NK-92 treated with Interleukin-12 subunit alpha and Interleukin-12 subunit beta, amount 100 ng/mL, for 24 hours (cell line): ENCODE data around the gene PFN2.
"Not testable (repeated sequence)": the region's sequence is repeated elsewhere in the genome, so short reads cannot be mapped to it uniquely, and the experiment has no call there.

Experiments used
- DNase-seq: peaks from one replicate; lab custom pipeline; 2025; lab: John Stamatoyannopoulos, UW

PFN2 gene

GRCh38 chr3:149970716-149971402 lies at the start of gene PFN2:
Gene PFN2 (minus strand): TSS chr3:149970895. CDS start chr3:149970856, 39 bp downstream.
- no peak for DNase-seq

GRCh38 chr3:150015901-150016300 lies 45.2 kb upstream of the PFN2 start:
- DNase-seq, result no peak

- no peak for DNase-seq
Observed at GRCh38 chr3:150014782-150015181, 44.1 kb upstream of the PFN2 start.

GRCh38 chr3:150013801-150014200 lies 43.1 kb upstream of the PFN2 start:
- DNase-seq, result no peak

- DNase-seq, result no peak
Observed at GRCh38 chr3:150006794-150007193, 36.1 kb upstream of the PFN2 start.

- DNase-seq, result no peak
Observed at GRCh38 chr3:150005243-150006112, 34.8 kb upstream of the PFN2 start.

GRCh38 chr3:150000641-150001040 lies 29.9 kb upstream of the PFN2 start:
- no peak for DNase-seq

GRCh38 chr3:149999421-149999820 lies 28.7 kb upstream of the PFN2 start:
- no peak for DNase-seq

GRCh38 chr3:149998946-149999345 lies 28.3 kb upstream of the PFN2 start:
- no peak for DNase-seq

- no peak for DNase-seq
Observed at GRCh38 chr3:149992416-149993058, 21.8 kb upstream of the PFN2 start.

GRCh38 chr3:149990423-149990948 lies 19.8 kb upstream of the PFN2 start:
- DNase-seq, result no peak

GRCh38 chr3:149989307-149989706 lies 18.6 kb upstream of the PFN2 start:
- no peak for DNase-seq

GRCh38 chr3:149983628-149984027 lies 12.9 kb upstream of the PFN2 start:
- DNase-seq, result no peak

GRCh38 chr3:149983053-149983452 lies 12.4 kb upstream of the PFN2 start:
- not testable (repeated sequence) for DNase-seq

GRCh38 chr3:149981979-149982378 lies 11.3 kb upstream of the PFN2 start:
- DNase-seq, result not testable (repeated sequence)

GRCh38 chr3:149977386-149977785 lies 6.7 kb upstream of the PFN2 start:
- no peak for DNase-seq

- no peak for DNase-seq
Observed at GRCh38 chr3:149975919-149976318, 5.2 kb upstream of the PFN2 start.

- no peak for DNase-seq
Observed at GRCh38 chr3:149971403-149972075, 844 bp upstream of the PFN2 start.

- no peak for DNase-seq
Observed at GRCh38 chr3:149969940-149970715, 567 bp downstream of the PFN2 start.

- no peak for DNase-seq
Observed at GRCh38 chr3:149969110-149969939, 1.4 kb downstream of the PFN2 start.
